A549 (cell line): ENCODE results near the gene CAMTA1. TPM values are rescaled to one million over a fixed set of nuclear protein-coding genes. Genes with fewer than 3 reads are reported as not detected.

Experiments used
- ATAC-seq, 2 experiments: fragments of 200-7000 bp in 1 of 2; fragments of >200 bp in 1 of 2; cut with Nextera tagmentation in 1 of 2; cut with Tn5 transposase in 1 of 2; 3 replicates each; pipeline versions ENCODE4 v1.8.0 to v1.9.1; 2018 to 2020; ENCODE audit warnings: mild to moderate bottlenecking in 1 of 2, moderate library complexity in 1 of 2
- CTCF ChIA-PET: fragments of 300-600 bp; sonication (Branson Sonifier 250); formaldehyde crosslinking; extraction: SDS; loops from one replicate; lab custom pipeline; 2021; ENCODE audit warnings: antibody characterized with exemption, inconsistent platforms; lab: Yijun Ruan, JAX
- POLR2A ChIA-PET: fragments of 350-600 bp; formaldehyde crosslinking; extraction: SDS; loops from one replicate; lab custom pipeline; 2021; ENCODE audit warnings: antibody characterized with exemption, inconsistent platforms; lab: Yijun Ruan, JAX
- DNase-seq, 2 experiments: peaks; one replicate each; pipeline versions ENCODE4 v3.0.0 to v3.0.0-alpha.2; 2011 to 2016; ENCODE audit warnings: low read depth in 1 of 2, low spot score in 1 of 2
- FAIRE-seq: peaks from 2 replicates; lab custom pipeline; 2011; peaks lifted over from hg19 to GRCh38; lab: Jason Lieb, UNC
- H3K27ac ChIP-seq, 2 experiments: fragments of >200 bp; sonication (Bioruptor Twin); formaldehyde crosslinking; 3 replicates each; pipeline ENCODE4 v1.5.1; 2016 to 2017
- H3K4me1 ChIP-seq: fragments of >200 bp; sonication (Bioruptor Twin); formaldehyde crosslinking; 3 replicates; pipeline ENCODE4 v1.6.1; 2016
- H3K4me2 ChIP-seq: fragments of >200 bp; sonication (Bioruptor Twin); formaldehyde crosslinking; 3 replicates; pipeline ENCODE4 v1.6.1; 2016
- H3K4me3 ChIP-seq: fragments of >200 bp; sonication (Bioruptor Twin); formaldehyde crosslinking; 3 replicates; pipeline ENCODE4 v1.5.1; 2016
- H3K9me3 ChIP-seq: fragments of >200 bp; sonication (Bioruptor Twin); formaldehyde crosslinking; 3 replicates; pipeline ENCODE4 v1.6.1; 2016
- BCL3 ChIP-seq: fragments of >200 bp; sonication (Bioruptor Twin); formaldehyde crosslinking; IDR thresholded peaks from 3 replicates; pipeline ENCODE4 v1.6.1; 2016
- BHLHE40 ChIP-seq: IDR thresholded peaks from 2 replicates; pipeline ENCODE4 v1.6.1; 2012; ENCODE audit warnings: low read depth, low read length, inconsistent platforms
- CBX2 ChIP-seq: fragments of 200-600 bp; sonication (generic); IDR thresholded peaks from 2 replicates; pipeline ENCODE4 v1.6.1; 2016; ENCODE audit warnings: low read depth, mild to moderate bottlenecking, borderline replicate concordance
- CEBPB ChIP-seq, 2 experiments: fragments of >200 bp in 1 of 2; sonication (Bioruptor Twin) in 1 of 2; formaldehyde crosslinking in 1 of 2; IDR thresholded peaks; 2 replicates each; pipeline ENCODE4 v1.6.1; 2012 to 2016
- CHD2 ChIP-seq: fragments of 150-350 bp; IDR thresholded peaks from 2 replicates; pipeline ENCODE4 v1.6.1; 2014; ENCODE audit warnings: low read length; ENCODE audit not compliant: partially characterized antibody
- EP300 ChIP-seq, 2 experiments: fragments of >200 bp; sonication (Bioruptor Twin); formaldehyde crosslinking; IDR thresholded peaks; 2 replicates in 1 of 2; 3 replicates in 1 of 2; pipeline ENCODE4 v1.6.1; 2016 to 2017
- ESRRA ChIP-seq: fragments of 150-350 bp; IDR thresholded peaks from 2 replicates; pipeline ENCODE4 v1.6.1; 2014; ENCODE audit warnings: mild to moderate bottlenecking, low read length, borderline replicate concordance
- FOXS1 ChIP-seq: fragments of 250-450 bp; sonication (Bioruptor Pico); IDR thresholded peaks from 2 replicates; pipeline ENCODE4 v1.5.0; 2020; ENCODE audit warnings: mild to moderate bottlenecking, moderate library complexity
- HES2 ChIP-seq: fragments of >200 bp; sonication (Bioruptor Twin); formaldehyde crosslinking; IDR thresholded peaks from 2 replicates; pipeline ENCODE4 v1.6.1; 2016
- HMGXB4 ChIP-seq: fragments of 250-450 bp; sonication (Bioruptor Pico); IDR thresholded peaks from 2 replicates; pipeline ENCODE4 v1.5.0; 2021; ENCODE audit warnings: mild to moderate bottlenecking, moderate library complexity, borderline replicate concordance
- HOXA7 ChIP-seq: fragments of 250-450 bp; sonication (Bioruptor Pico); IDR thresholded peaks from 2 replicates; pipeline ENCODE4 v1.5.0; 2020; ENCODE audit warnings: mild to moderate bottlenecking, moderate library complexity
- HOXB5 ChIP-seq: fragments of 250-450 bp; sonication (Bioruptor Pico); IDR thresholded peaks from 2 replicates; pipeline ENCODE4 v1.5.0; 2020; ENCODE audit warnings: mild to moderate bottlenecking, moderate library complexity
- JUNB ChIP-seq: fragments of >200 bp; sonication (Bioruptor Twin); formaldehyde crosslinking; IDR thresholded peaks from 2 replicates; pipeline ENCODE4 v1.6.1; 2016
- KDM5A ChIP-seq: fragments of 200-600 bp; sonication (generic); IDR thresholded peaks from 2 replicates; pipeline ENCODE4 v1.6.1; 2016; ENCODE audit warnings: antibody characterized with exemption, mild to moderate bottlenecking
- MAX ChIP-seq: IDR thresholded peaks from 2 replicates; pipeline ENCODE4 v1.6.1; 2012
- MYC ChIP-seq: IDR thresholded peaks from 2 replicates; pipeline ENCODE4 v1.6.1; 2012; ENCODE audit warnings: mild to moderate bottlenecking, inconsistent platforms, low read length, improper control_type of control experiment, borderline replicate concordance
- NFE2L2 ChIP-seq: fragments of 150-350 bp; conservative IDR thresholded peaks from 2 replicates; pipeline ENCODE4 v1.6.1; 2014; ENCODE audit warnings: low read length
- NPAS2 ChIP-seq: fragments of 250-450 bp; sonication (Bioruptor Pico); IDR thresholded peaks from 2 replicates; pipeline ENCODE4 v1.8.0; 2022; ENCODE audit warnings: mild to moderate bottlenecking, moderate library complexity, borderline replicate concordance
- RAD21 ChIP-seq, 2 experiments: fragments of >200 bp in 1 of 2; sonication (Bioruptor Twin) in 1 of 2; formaldehyde crosslinking in 1 of 2; IDR thresholded peaks in 1 of 2; conservative IDR thresholded peaks in 1 of 2; 2 replicates in 1 of 2; 3 replicates in 1 of 2; pipeline ENCODE4 v1.6.1; 2012 to 2018; ENCODE audit warnings: inconsistent platforms in 1 of 2
- RCOR1 ChIP-seq: fragments of 150-350 bp; IDR thresholded peaks from 2 replicates; pipeline ENCODE4 v1.6.1; 2014; ENCODE audit warnings: antibody characterized with exemption, low read length, low read depth
- RFX5 ChIP-seq: fragments of 450-650 bp; IDR thresholded peaks from 2 replicates; pipeline ENCODE4 v1.7.1; 2014; ENCODE audit warnings: antibody characterized with exemption, mild to moderate bottlenecking, moderate library complexity
- TP53 ChIP-seq: fragments of 250-450 bp; sonication (Bioruptor Pico); IDR thresholded peaks from 2 replicates; pipeline ENCODE4 v1.5.0; 2021; ENCODE audit warnings: mild to moderate bottlenecking, moderate library complexity
- WGBS: methylation state at CpG from one replicate; pipeline ENCODE4 v1.1.6; 2017; ENCODE audit errors: missing lambda C conversion rate; 5-methylcytosine and 5-hydroxymethylcytosine counted together
- polyA plus RNA-seq, 4 experiments: library from polyadenylated mRNA; depleted of rRNA in 3 of 4; stranded (reverse); fragments of >200 nt; fragmentation: RNase III in 1 of 4; extraction: RNeasy Plus Mini Kit Qiagen cat#74134 plus additional on column Dnase treatment in 1 of 4; gene quantifications; 2 replicates in 3 of 4; 3 replicates in 1 of 4; pipeline ENCODE4 v1.2.3, GENCODE V29; 2011 to 2017

Gene CAMTA1
- polyA plus RNA-seq, 2 of the 4 experiments (the other 2 are of a cell fraction) = 58.8 to 75.0 TPM

GRCh38 chr1:7425771-7426170, 640.5 kb downstream of the CAMTA1 start (continued):
- TF ChIP-seq JUNB (no peak), TP53 (CRISPR knock-in tag) (no peak), CEBPB (IDR thresholded peaks at IDR 0.05) (no peak), RAD21 (conservative IDR thresholded peaks at IDR 0.05 in 1 of 2, IDR thresholded peaks at IDR 0.05 in 1 of 2) (no peak), HOXA7 (CRISPR knock-in tag) (no peak), MAX (no peak), RFX5 (no peak), NFE2L2 (no peak), BHLHE40 (no peak), BCL3 (no peak), ESRRA (no peak)
- TF ChIP-seq, all 56 proteins: peak for 0

- 82% methylated on average over 17 of the region's 17 CpGs for WGBS
Observed at GRCh38 chr1:7426780-7427604, 641.7 kb downstream of the CAMTA1 start.

More at GRCh38 chr1:7426780-7427604, 641.7 kb downstream of the CAMTA1 start:
- Histone ChIP-seq H3K4me3 (no peak overlapping the region), H3K9me3 (no peaks in the 10 kb centered on the region), H3K4me1 (no peaks in the 10 kb centered on the region), H3K27ac (no peak overlapping the region; a peak in 1 of 6 replicates), H3K4me2 (no peak overlapping the region)
- FAIRE-seq = no peak
- DNase-seq = no peak
- TF ChIP-seq CHD2 (no peak), MYC (no peak), FOXS1 (no peak), RCOR1 (no peak), HMGXB4 (CRISPR knock-in tag) (no peak), HOXB5 (CRISPR knock-in tag) (no peak), KDM5A (no peak), HES2 (no peak), EP300 (IDR thresholded peaks at IDR 0.05) (no peak), NPAS2 (CRISPR knock-in tag) (no peak), CBX2 (no peak), ESRRA (no peak), RAD21 (conservative IDR thresholded peaks at IDR 0.05 in 1 of 2, IDR thresholded peaks at IDR 0.05 in 1 of 2) (no peak)
- no peak for ATAC-seq
- CTCF ChIA-PET = interaction anchor here (0.6 to 2.1 kb wide), 6 partner anchors 8 to 726 kb away, joined by 3 to 4 read pairs (median 3); partner anchors contain the start of gene DNAJC11
- POLR2A ChIA-PET = no interaction called here
